Calu3 (cell line): ENCODE results near the gene TIMP2. TPM values are rescaled to one million over a fixed set of nuclear protein-coding genes. Genes with fewer than 3 reads are reported as not detected.
A peak's percentile ranks its signal among the peaks of the same experiment; 100 is the strongest.

Experiments
- BruUV-seq: library from RNA; stranded (reverse); fragments of 400-500 nt; replicated peaks from 2 replicates; lab custom pipeline; 2021; lab: Mats Ljungman, UMichigan
- CTCF ChIA-PET: fragments of 300-600 bp; sonication (Branson Sonifier 250); formaldehyde crosslinking; loops from one replicate; lab custom pipeline; 2022; ENCODE audit warnings: antibody characterized with exemption; lab: Charles Lee
- DNase-seq: peaks from one replicate; pipeline ENCODE4 v3.0.0; 2022
- H3K27ac Mint-ChIP-seq: one replicate; pipeline ENCODE4 v1.8.0; 2022; ENCODE audit warnings: mixed read lengths; ENCODE audit not compliant: unreplicated experiment
- H3K27me3 Mint-ChIP-seq: one replicate; pipeline ENCODE4 v1.8.0; 2022; ENCODE audit warnings: mixed read lengths; ENCODE audit not compliant: unreplicated experiment
- H3K36me3 Mint-ChIP-seq: one replicate; pipeline ENCODE4 v1.8.0; 2022; ENCODE audit warnings: mild to moderate bottlenecking, moderate library complexity, mixed read lengths; ENCODE audit not compliant: insufficient read depth, unreplicated experiment
- H3K4me1 Mint-ChIP-seq: one replicate; pipeline ENCODE4 v1.8.0; 2022; ENCODE audit warnings: mild to moderate bottlenecking, low read depth, mixed read lengths; ENCODE audit not compliant: unreplicated experiment
- H3K4me3 Mint-ChIP-seq: one replicate; pipeline ENCODE4 v1.8.0; 2022; ENCODE audit warnings: mild to moderate bottlenecking, low read depth, moderate library complexity, mixed read lengths; ENCODE audit not compliant: unreplicated experiment
- H3K9me3 Mint-ChIP-seq: one replicate; pipeline ENCODE4 v1.8.0; 2022; ENCODE audit warnings: low read depth, mixed read lengths; ENCODE audit not compliant: unreplicated experiment
- CTCF ChIP-seq: fragments of 200-600 bp; IDR thresholded peaks from one replicate; pipeline ENCODE4 v1.8.0; 2022; ENCODE audit warnings: antibody characterized with exemption; ENCODE audit not compliant: unreplicated experiment
- intact Hi-C: fragments of 100-400 bp; cut with micrococcal nuclease; formaldehyde crosslinking; loops from one replicate; pipeline ENCODE4 v1.10.0; 2022; ENCODE audit not compliant: unreplicated experiment
- total RNA-seq: library from RNA; stranded (reverse); gene quantifications from 2 replicates; pipeline ENCODE4 v1.2.3, GENCODE V29; 2022

The TIMP2 gene
- total RNA-seq, 1 experiment from 2014 or later, result 246 TPM

GRCh38 chr17:78883533-78884131 is 41.6 kb downstream of the TIMP2 start:
- Mint-ChIP-seq H3K9me3 (no peaks in the 10 kb centered on the region), H3K27me3 (no peaks in the 10 kb centered on the region), H3K4me1 (peaks cover 29% of the 10 kb centered on the region), H3K36me3 (peaks cover 59% of the 10 kb centered on the region), H3K4me3 (peak overlapping the region; percentile 58), H3K27ac (peak overlapping the region; percentile 92)
- no peak for TF ChIP-seq CTCF
- BruUV-seq, result no TSS peak
- CTCF ChIA-PET, result interaction anchor here (0.5 to 1.9 kb wide), 8 partner anchors 14 to 685 kb away, joined by 3 to 4 read pairs (median 3); partner anchors contain the start of gene CEP295NL
- peak; percentile 83 for DNase-seq
- intact Hi-C loops, result loop anchor here (1.0 to 5.0 kb wide), 2 partner anchors 21 to 39 kb away; no protein-coding TSS in a partner anchor

DNA sequence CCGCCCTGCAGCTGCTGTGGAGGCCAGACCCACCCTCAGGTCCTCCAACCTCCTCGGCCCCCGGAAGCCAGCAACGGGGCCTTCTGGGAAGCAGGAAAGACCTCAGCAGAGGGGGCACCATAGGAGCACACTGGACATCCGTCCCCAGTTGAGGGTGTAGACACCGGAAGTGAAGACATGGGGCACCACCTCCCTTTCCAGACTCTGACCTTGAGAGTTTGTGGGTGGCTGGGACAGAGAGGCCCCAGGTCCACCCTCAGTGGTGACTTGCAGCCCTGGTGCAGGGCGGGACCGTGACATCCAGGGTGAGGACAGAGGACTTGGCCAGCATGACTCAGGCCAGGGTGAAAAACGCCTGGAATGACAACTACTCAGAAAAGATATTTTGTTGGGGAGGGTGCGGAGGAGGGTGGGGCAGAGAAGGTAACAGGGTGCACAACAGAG is 42.1 kb downstream of the TIMP2 start:
- Mint-ChIP-seq H3K27me3 (no peaks in the 10 kb centered on the region), H3K9me3 (no peaks in the 10 kb centered on the region), H3K4me1 (peaks cover 29% of the 10 kb centered on the region), H3K4me3 (peak overlapping the region; percentile 58), H3K36me3 (peaks cover 57% of the 10 kb centered on the region), H3K27ac (peak overlapping the region; percentile 92)
- DNase-seq, result peak; percentile 87
- CTCF ChIA-PET, result interaction anchor here (0.8 to 1.9 kb wide), 3 partner anchors 17 to 51 kb away, joined by 3 to 4 read pairs (median 3); no protein-coding TSS in a partner anchor
- BruUV-seq, result no TSS peak
- intact Hi-C loops, result loop anchor here (1.0 to 5.0 kb wide), 2 partner anchors 21 to 39 kb away; no protein-coding TSS in a partner anchor
- no peak for TF ChIP-seq CTCF

DNA sequence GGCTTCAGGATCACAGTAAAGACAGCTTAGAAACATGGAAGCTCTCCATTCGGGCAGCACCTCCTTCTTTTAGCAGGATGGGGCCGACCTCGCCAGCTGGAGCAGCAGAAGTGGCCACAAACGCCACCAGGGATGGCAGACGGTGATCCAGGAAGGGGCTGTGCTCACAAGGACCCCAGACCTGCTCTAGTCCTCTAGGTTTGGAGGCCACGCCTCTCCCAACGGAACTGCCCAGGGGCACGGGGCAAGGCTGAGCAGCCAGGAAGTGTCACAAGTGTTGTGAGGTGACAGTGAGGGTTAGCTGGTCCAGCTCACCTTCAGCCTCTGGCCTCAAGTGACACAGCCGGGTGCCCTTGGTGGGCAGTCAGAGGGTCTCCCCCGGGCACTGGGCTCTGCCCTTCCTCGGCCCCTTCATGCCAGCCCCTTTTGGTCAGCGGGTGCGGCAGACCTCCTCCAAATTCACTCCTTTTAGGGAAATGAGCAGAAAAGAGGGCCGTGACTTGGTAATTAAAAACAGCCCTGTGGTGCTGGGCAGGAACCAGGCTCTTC is 42.6 kb downstream of the TIMP2 start:
- intact Hi-C loops, result loop anchor here (1.0 to 5.0 kb wide), 2 partner anchors 20 to 40 kb away; no protein-coding TSS in a partner anchor
- DNase-seq, result no peak
- peaks cover 29% of the 10 kb centered on the region for H3K4me1 Mint-ChIP-seq
- H3K27me3 Mint-ChIP-seq, result no peaks in the 10 kb centered on the region
- CTCF ChIA-PET, result interaction anchor here (1.3 kb wide), 1 partner anchor 41 kb away, joined by 3 read pairs; no protein-coding TSS in a partner anchor
- TF ChIP-seq CTCF, result no peak
- peak overlapping the region; percentile 92 for H3K27ac Mint-ChIP-seq
- H3K9me3 Mint-ChIP-seq, result no peaks in the 10 kb centered on the region
- peak overlapping the region; percentile 58 for H3K4me3 Mint-ChIP-seq
- TSS peak; percentile 87 for BruUV-seq
- peaks cover 56% of the 10 kb centered on the region for H3K36me3 Mint-ChIP-seq

GRCh38 chr17:78879635-78880186 is 45.5 kb downstream of the TIMP2 start:
- no peak overlapping the region for H3K4me3 Mint-ChIP-seq
- no peaks in the 10 kb centered on the region for H3K27me3 Mint-ChIP-seq

More at GRCh38 chr17:78879635-78880186, 45.5 kb downstream of the TIMP2 start:
- Mint-ChIP-seq H3K27ac (no peak overlapping the region), H3K36me3 (peaks cover 51% of the 10 kb centered on the region), H3K9me3 (no peaks in the 10 kb centered on the region), H3K4me1 (peaks cover 33% of the 10 kb centered on the region)
- no peak for TF ChIP-seq CTCF
- BruUV-seq, result no TSS peak
- intact Hi-C loops, result loop anchor here (5.0 kb wide), 1 partner anchor 43 kb away; no protein-coding TSS in a partner anchor
- DNase-seq, result no peak
- CTCF ChIA-PET, result no interaction called here
